HEK293 (cell line): ENCODE data around the gene SMIM7.
A peak's percentile ranks its signal among the peaks of the same experiment; 100 is the strongest.
"Not testable (repeated sequence)": the region's sequence is repeated elsewhere in the genome, so short reads cannot be mapped to it uniquely, and the experiment has no call there.

Source experiments
- CTCF ChIA-PET: fragments of 350-600 bp; formaldehyde crosslinking; extraction: SDS; loops from one replicate; lab custom pipeline; 2021; ENCODE audit warnings: antibody characterized with exemption; lab: Yijun Ruan, JAX
- POLR2A ChIA-PET: fragments of 300-600 bp; formaldehyde crosslinking; extraction: SDS; loops from one replicate; lab custom pipeline; 2020; ENCODE audit warnings: antibody characterized with exemption, inconsistent platforms; lab: Yijun Ruan, JAX
- H3K27ac ChIP-seq: fragments of 200-500 bp; sonication (Bioruptor generic); 2 replicates; pipeline ENCODE4 v1.5.1; 2014; ENCODE audit warnings: low read depth, low read length, control low read depth, inconsistent platforms; ENCODE audit errors: extremely low read depth
- H3K36me3 ChIP-seq, 2 experiments: fragments of 200-500 bp in 1 of 2; sonication (Bioruptor generic) in 1 of 2; 1 replicate in 1 of 2; 2 replicates in 1 of 2; pipeline ENCODE4 v1.5.1; 2014 to 2017; ENCODE audit warnings: inconsistent platforms in 2 of 2, low read length in 2 of 2; ENCODE audit not compliant: control insufficient read depth in 2 of 2, insufficient read depth in 1 of 2
- H3K4me1 ChIP-seq: fragments of 200-500 bp; sonication (Bioruptor generic); 2 replicates; pipeline ENCODE4 v1.5.1; 2014; ENCODE audit warnings: mild to moderate bottlenecking, low read length, inconsistent platforms; ENCODE audit not compliant: control insufficient read depth, insufficient read depth
- H3K4me3 ChIP-seq: 2 replicates; pipeline ENCODE4 v1.5.1; 2011; ENCODE audit warnings: low read depth, mild to moderate bottlenecking, control low read depth, low read length, moderate library complexity
- H3K9me3 ChIP-seq: fragments of 200-500 bp; sonication (Bioruptor generic); 2 replicates; pipeline ENCODE4 v1.5.1; 2014; ENCODE audit warnings: low read depth, low read length, inconsistent platforms; ENCODE audit not compliant: control insufficient read depth, insufficient read depth
- KLF16 ChIP-seq: fragments of 450-650 bp; formaldehyde crosslinking; IDR thresholded peaks from 2 replicates; pipeline ENCODE4 v1.5.1; 2017; ENCODE audit warnings: missing biosample characterization, missing genetic modification characterization
- SETDB1 ChIP-seq: IDR thresholded peaks from one replicate; pipeline ENCODE4 v1.6.1; 2017; ENCODE audit warnings: mild to moderate bottlenecking, low read length, moderate library complexity, mixed read lengths; ENCODE audit not compliant: insufficient read length
- YY1 ChIP-seq: fragments of 450-650 bp; formaldehyde crosslinking; IDR thresholded peaks from 2 replicates; pipeline ENCODE4 v1.5.1; 2018; ENCODE audit warnings: missing biosample characterization, missing genetic modification characterization
- ZBTB48 ChIP-seq: fragments of 450-650 bp; formaldehyde crosslinking; IDR thresholded peaks from 2 replicates; pipeline ENCODE4 v1.5.1; 2016; ENCODE audit warnings: missing biosample characterization, missing genetic modification characterization
- ZBTB7A ChIP-seq: fragments of 450-650 bp; formaldehyde crosslinking; IDR thresholded peaks from 2 replicates; pipeline ENCODE4 v1.5.1; 2016; ENCODE audit warnings: low read depth, missing biosample characterization, missing genetic modification characterization
- ZNF16 ChIP-seq: fragments of 450-650 bp; formaldehyde crosslinking; IDR thresholded peaks from 2 replicates; pipeline ENCODE4 v1.5.1; 2016; ENCODE audit warnings: low read depth, missing biosample characterization, missing genetic modification characterization
- ZNF529 ChIP-seq: fragments of 450-650 bp; formaldehyde crosslinking; IDR thresholded peaks from 2 replicates; pipeline ENCODE4 v1.5.1; 2017; ENCODE audit warnings: missing genetic modification characterization, missing biosample characterization; ENCODE audit not compliant: insufficient replicate concordance
- ZNF585B ChIP-seq: fragments of 450-650 bp; formaldehyde crosslinking; IDR thresholded peaks from 2 replicates; pipeline ENCODE4 v1.5.1; 2016; ENCODE audit warnings: missing biosample characterization, missing genetic modification characterization
- ZNF621 ChIP-seq: fragments of 450-650 bp; formaldehyde crosslinking; IDR thresholded peaks from 2 replicates; pipeline ENCODE4 v1.5.1; 2017; ENCODE audit warnings: missing biosample characterization, missing genetic modification characterization
- ZNF623 ChIP-seq: fragments of 450-650 bp; formaldehyde crosslinking; IDR thresholded peaks from 2 replicates; pipeline ENCODE4 v1.5.1; 2016; ENCODE audit warnings: missing biosample characterization, missing genetic modification characterization
- ZNF658 ChIP-seq: fragments of 450-650 bp; formaldehyde crosslinking; IDR thresholded peaks from 2 replicates; pipeline ENCODE4; 2016; ENCODE audit warnings: missing biosample characterization, missing genetic modification characterization
- ZNF677 ChIP-seq: fragments of 450-650 bp; IDR thresholded peaks from 2 replicates; pipeline ENCODE4 v1.5.0; 2018; ENCODE audit warnings: missing biosample characterization, mild to moderate bottlenecking, missing genetic modification characterization, moderate library complexity
- ZNF777 ChIP-seq: fragments of 450-650 bp; formaldehyde crosslinking; IDR thresholded peaks from 2 replicates; pipeline ENCODE4 v1.5.1; 2017; ENCODE audit warnings: missing biosample characterization, missing genetic modification characterization, borderline replicate concordance
- TF ChIP-seq, protein P1 (sequence below): fragments of 450-650 bp; formaldehyde crosslinking; IDR thresholded peaks from 2 replicates; pipeline ENCODE4 v1.5.1; 2016; ENCODE audit warnings: missing biosample characterization, missing genetic modification characterization
- TF ChIP-seq, protein P2 (sequence below): fragments of 450-650 bp; formaldehyde crosslinking; IDR thresholded peaks from 2 replicates; pipeline ENCODE4 v1.5.1; 2016; ENCODE audit warnings: missing biosample characterization, missing genetic modification characterization
- TF ChIP-seq, protein P3 (sequence below): fragments of 450-650 bp; formaldehyde crosslinking; IDR thresholded peaks from 2 replicates; pipeline ENCODE4 v1.5.1; 2016; ENCODE audit warnings: missing biosample characterization, missing genetic modification characterization
- TF ChIP-seq, protein P4 (sequence below): sonication (generic); formaldehyde crosslinking; IDR thresholded peaks from 2 replicates; pipeline ENCODE4 v1.8.1; 2022; ENCODE audit warnings: mild to moderate bottlenecking, moderate library complexity, missing genetic modification reagents
- TF ChIP-seq, protein P5 (sequence below): fragments of 450-650 bp; formaldehyde crosslinking; IDR thresholded peaks from 2 replicates; pipeline ENCODE4 v1.5.1; 2016; ENCODE audit warnings: missing biosample characterization, missing genetic modification characterization
- TF ChIP-seq, protein P6 (sequence below): fragments of 450-650 bp; formaldehyde crosslinking; IDR thresholded peaks from 2 replicates; pipeline ENCODE4 v1.5.1; 2016; ENCODE audit warnings: missing biosample characterization, missing genetic modification characterization

SMIM7 gene

DNA sequence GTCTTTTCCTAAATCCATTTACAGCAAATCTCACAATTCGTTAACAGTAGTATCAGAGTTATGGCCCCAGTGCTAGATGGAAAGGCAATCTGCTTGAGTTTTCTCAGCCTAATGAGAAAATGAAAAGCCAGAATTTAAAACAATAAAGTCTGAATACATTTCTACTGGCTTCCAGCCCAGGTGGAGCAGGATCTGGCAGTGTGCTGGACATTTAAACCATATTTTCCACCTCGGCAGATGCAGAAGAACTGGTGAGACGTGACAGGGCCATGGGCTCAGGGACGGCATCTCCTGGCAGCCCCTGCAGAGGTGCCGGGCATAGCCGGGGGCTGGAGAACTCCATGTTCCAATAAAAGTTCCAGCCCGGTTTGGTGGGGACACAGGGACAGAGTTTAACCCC lies 7.1 kb downstream of the SMIM7 start:
- peaks cover 16 to 81% of the 10 kb centered on the region in 2 experiments for H3K36me3 ChIP-seq
- no peak overlapping the region for H3K4me3 ChIP-seq
- H3K4me1 ChIP-seq = no peaks in the 10 kb centered on the region
- H3K9me3 ChIP-seq = no peaks in the 10 kb centered on the region
- POLR2A ChIA-PET = no interaction called here
- no peak overlapping the region for H3K27ac ChIP-seq
- no peak for TF ChIP-seq ZNF529 (tag by site-specific recombination)
- TF ChIP-seq, protein P1, sequence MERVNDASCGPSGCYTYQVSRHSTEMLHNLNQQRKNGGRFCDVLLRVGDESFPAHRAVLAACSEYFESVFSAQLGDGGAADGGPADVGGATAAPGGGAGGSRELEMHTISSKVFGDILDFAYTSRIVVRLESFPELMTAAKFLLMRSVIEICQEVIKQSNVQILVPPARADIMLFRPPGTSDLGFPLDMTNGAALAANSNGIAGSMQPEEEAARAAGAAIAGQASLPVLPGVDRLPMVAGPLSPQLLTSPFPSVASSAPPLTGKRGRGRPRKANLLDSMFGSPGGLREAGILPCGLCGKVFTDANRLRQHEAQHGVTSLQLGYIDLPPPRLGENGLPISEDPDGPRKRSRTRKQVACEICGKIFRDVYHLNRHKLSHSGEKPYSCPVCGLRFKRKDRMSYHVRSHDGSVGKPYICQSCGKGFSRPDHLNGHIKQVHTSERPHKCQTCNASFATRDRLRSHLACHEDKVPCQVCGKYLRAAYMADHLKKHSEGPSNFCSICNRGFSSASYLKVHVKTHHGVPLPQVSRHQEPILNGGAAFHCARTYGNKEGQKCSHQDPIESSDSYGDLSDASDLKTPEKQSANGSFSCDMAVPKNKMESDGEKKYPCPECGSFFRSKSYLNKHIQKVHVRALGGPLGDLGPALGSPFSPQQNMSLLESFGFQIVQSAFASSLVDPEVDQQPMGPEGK (tag by site-specific recombination) = no peak
- no peak for TF ChIP-seq ZBTB48
- TF ChIP-seq, protein P2, sequence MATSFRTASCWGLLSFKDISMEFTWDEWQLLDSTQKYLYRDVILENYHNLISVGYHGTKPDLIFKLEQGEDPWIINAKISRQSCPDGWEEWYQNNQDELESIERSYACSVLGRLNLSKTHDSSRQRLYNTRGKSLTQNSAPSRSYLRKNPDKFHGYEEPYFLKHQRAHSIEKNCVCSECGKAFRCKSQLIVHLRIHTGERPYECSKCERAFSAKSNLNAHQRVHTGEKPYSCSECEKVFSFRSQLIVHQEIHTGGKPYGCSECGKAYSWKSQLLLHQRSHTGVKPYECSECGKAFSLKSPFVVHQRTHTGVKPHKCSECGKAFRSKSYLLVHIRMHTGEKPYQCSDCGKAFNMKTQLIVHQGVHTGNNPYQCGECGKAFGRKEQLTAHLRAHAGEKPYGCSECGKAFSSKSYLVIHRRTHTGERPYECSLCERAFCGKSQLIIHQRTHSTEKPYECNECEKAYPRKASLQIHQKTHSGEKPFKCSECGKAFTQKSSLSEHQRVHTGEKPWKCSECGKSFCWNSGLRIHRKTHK (tag by site-specific recombination) = no peak
- TF ChIP-seq ZNF677 (tag by site-specific recombination) = no peak
- no peak for TF ChIP-seq ZNF621 (tag by site-specific recombination)
- TF ChIP-seq, protein P3, sequence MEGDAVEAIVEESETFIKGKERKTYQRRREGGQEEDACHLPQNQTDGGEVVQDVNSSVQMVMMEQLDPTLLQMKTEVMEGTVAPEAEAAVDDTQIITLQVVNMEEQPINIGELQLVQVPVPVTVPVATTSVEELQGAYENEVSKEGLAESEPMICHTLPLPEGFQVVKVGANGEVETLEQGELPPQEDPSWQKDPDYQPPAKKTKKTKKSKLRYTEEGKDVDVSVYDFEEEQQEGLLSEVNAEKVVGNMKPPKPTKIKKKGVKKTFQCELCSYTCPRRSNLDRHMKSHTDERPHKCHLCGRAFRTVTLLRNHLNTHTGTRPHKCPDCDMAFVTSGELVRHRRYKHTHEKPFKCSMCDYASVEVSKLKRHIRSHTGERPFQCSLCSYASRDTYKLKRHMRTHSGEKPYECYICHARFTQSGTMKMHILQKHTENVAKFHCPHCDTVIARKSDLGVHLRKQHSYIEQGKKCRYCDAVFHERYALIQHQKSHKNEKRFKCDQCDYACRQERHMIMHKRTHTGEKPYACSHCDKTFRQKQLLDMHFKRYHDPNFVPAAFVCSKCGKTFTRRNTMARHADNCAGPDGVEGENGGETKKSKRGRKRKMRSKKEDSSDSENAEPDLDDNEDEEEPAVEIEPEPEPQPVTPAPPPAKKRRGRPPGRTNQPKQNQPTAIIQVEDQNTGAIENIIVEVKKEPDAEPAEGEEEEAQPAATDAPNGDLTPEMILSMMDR (tag by site-specific recombination) = no peak
- no peak for TF ChIP-seq ZNF658
- TF ChIP-seq, protein P4, sequence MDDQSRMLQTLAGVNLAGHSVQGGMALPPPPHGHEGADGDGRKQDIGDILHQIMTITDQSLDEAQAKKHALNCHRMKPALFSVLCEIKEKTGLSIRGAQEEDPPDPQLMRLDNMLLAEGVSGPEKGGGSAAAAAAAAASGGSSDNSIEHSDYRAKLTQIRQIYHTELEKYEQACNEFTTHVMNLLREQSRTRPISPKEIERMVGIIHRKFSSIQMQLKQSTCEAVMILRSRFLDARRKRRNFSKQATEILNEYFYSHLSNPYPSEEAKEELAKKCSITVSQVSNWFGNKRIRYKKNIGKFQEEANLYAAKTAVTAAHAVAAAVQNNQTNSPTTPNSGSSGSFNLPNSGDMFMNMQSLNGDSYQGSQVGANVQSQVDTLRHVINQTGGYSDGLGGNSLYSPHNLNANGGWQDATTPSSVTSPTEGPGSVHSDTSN = no peak
- no peak for TF ChIP-seq YY1
- TF ChIP-seq ZNF623 (tag by site-specific recombination) = no peak
- TF ChIP-seq, all 188 proteins: peak for 0
- CTCF ChIA-PET = no interaction called here

DNA sequence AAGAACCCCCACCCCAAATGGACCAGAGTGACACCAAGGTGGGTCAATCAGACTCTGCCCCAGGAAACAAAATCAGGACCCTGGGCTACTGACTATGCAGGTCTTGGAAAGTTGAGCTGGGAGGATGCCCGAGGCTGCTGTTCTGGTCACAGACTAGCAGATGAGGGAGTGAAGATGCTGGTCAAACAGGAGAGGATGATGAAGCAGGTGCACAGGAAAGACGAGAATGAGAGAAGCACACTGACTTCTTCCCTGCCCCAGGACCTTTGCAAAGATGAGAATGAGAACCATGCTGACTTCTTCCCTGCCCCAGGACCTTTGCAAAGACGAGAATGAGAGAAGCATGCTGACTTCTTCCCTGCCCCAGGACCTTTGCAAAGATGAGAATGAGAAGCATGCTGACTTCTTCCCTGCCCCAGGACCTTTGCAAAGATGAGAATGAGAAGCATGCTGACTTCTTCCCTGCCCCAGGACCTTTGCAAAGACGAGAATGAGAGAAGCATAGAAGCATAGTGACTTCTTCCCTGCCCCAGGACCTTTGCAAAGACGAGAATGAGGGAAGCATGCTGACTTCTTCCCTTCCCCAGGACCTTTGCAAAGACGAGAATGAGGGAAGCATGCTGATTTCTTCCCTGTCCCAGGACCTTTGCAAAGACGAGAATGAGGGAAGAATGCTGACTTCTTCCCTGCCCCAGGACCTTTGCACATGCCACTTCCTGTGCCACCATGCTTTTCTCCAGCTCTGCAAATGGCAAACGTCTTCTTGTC lies 8.3 kb downstream of the SMIM7 start:
- H3K36me3 ChIP-seq = peaks cover 21 to 80% of the 10 kb centered on the region in 2 experiments
- H3K4me3 ChIP-seq, H3K27ac ChIP-seq, CTCF ChIA-PET, H3K9me3 ChIP-seq, H3K4me1 ChIP-seq: not testable (repeated sequence)
- peak; percentile 99 for TF ChIP-seq ZNF623 (tag by site-specific recombination)
- POLR2A ChIA-PET = interaction anchor here (0.7 kb wide), 1 partner anchor 43 kb away, joined by 3 read pairs; no protein-coding TSS in a partner anchor

DNA sequence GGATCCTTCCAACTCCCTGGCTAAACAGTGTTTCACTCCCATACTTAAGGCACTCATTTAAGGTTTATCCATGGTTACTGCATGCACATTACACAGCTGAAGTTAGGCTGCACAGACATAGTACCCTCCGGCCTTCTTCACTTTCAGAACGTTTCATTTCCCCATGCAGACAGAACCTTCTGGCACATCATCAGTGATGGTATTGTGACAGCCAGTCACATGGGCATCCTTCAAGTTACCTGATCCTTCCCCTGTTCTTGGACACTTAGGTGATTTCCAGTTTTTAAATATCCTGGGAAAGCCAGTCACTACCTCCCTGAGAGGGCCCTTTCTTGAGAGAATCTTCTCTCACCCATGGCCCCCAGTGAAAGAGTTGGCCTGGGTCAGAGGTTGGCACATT lies 9.1 kb downstream of the SMIM7 start:
- H3K4me1 ChIP-seq = no peaks in the 10 kb centered on the region
- no peak overlapping the region for H3K4me3 ChIP-seq
- no peaks in the 10 kb centered on the region for H3K9me3 ChIP-seq
- ChIA-PET POLR2A (no interaction called here), CTCF (no interaction called here)
- H3K36me3 ChIP-seq = peaks cover 24 to 79% of the 10 kb centered on the region in 2 experiments
- H3K27ac ChIP-seq = no peak overlapping the region
- TF ChIP-seq SETDB1 (no peak), ZNF777 (tag by site-specific recombination) (no peak), ZNF16 (tag by site-specific recombination) (no peak), ZNF585B (tag by site-specific recombination) (no peak), ZBTB7A (no peak), KLF16 (no peak)
- TF ChIP-seq, protein P5, sequence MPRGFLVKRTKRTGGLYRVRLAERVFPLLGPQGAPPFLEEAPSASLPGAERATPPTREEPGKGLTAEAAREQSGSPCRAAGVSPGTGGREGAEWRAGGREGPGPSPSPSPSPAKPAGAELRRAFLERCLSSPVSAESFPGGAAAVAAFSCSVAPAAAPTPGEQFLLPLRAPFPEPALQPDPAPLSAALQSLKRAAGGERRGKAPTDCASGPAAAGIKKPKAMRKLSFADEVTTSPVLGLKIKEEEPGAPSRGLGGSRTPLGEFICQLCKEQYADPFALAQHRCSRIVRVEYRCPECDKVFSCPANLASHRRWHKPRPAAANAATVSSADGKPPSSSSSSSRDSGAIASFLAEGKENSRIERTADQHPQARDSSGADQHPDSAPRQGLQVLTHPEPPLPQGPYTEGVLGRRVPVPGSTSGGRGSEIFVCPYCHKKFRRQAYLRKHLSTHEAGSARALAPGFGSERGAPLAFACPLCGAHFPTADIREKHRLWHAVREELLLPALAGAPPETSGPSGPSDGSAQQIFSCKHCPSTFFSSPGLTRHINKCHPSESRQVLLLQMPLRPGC (tag by site-specific recombination) = no peak
- TF ChIP-seq, protein P1 (tag by site-specific recombination) = no peak
- TF ChIP-seq, protein P6, sequence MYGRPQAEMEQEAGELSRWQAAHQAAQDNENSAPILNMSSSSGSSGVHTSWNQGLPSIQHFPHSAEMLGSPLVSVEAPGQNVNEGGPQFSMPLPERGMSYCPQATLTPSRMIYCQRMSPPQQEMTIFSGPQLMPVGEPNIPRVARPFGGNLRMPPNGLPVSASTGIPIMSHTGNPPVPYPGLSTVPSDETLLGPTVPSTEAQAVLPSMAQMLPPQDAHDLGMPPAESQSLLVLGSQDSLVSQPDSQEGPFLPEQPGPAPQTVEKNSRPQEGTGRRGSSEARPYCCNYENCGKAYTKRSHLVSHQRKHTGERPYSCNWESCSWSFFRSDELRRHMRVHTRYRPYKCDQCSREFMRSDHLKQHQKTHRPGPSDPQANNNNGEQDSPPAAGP (tag by site-specific recombination) = no peak
